PFSK-1 (cell line): ENCODE data around the gene SMARCA5.

Experiments used
- FOXP2 ChIP-seq: optimal IDR thresholded peaks from 2 replicates; pipeline ENCODE3; 2011; ENCODE audit warnings: borderline replicate concordance, control low read depth, inconsistent platforms; ENCODE audit not compliant: insufficient read depth; ENCODE audit errors: extremely low read length, extremely low read depth
- POLR2AphosphoS5 ChIP-seq: IDR thresholded peaks from 2 replicates; pipeline ENCODE4 v1.6.1; 2012; ENCODE audit warnings: low read depth, mild to moderate bottlenecking, control low read depth, low read length, moderate library complexity
- SIN3A ChIP-seq: IDR thresholded peaks from 2 replicates; pipeline ENCODE4 v1.6.1; 2012; ENCODE audit warnings: mild to moderate bottlenecking, low read length, moderate library complexity, borderline replicate concordance; ENCODE audit not compliant: insufficient read depth
- TAF1 ChIP-seq: IDR thresholded peaks from 2 replicates; pipeline ENCODE4 v1.6.1; 2012; ENCODE audit warnings: low read length, control low read depth, borderline replicate concordance; ENCODE audit not compliant: insufficient read depth
- TF ChIP-seq, protein P1 (sequence below), 2 experiments: IDR thresholded peaks; 2 replicates each; pipeline versions ENCODE4 v1.6.1 to v1.8.0; 2011 to 2012; ENCODE audit warnings: low read depth in 2 of 2, low read length in 2 of 2, control low read depth in 1 of 2, inconsistent platforms in 1 of 2, mild to moderate bottlenecking in 1 of 2, moderate library complexity in 1 of 2; ENCODE audit not compliant: insufficient read depth in 1 of 2

DNA sequence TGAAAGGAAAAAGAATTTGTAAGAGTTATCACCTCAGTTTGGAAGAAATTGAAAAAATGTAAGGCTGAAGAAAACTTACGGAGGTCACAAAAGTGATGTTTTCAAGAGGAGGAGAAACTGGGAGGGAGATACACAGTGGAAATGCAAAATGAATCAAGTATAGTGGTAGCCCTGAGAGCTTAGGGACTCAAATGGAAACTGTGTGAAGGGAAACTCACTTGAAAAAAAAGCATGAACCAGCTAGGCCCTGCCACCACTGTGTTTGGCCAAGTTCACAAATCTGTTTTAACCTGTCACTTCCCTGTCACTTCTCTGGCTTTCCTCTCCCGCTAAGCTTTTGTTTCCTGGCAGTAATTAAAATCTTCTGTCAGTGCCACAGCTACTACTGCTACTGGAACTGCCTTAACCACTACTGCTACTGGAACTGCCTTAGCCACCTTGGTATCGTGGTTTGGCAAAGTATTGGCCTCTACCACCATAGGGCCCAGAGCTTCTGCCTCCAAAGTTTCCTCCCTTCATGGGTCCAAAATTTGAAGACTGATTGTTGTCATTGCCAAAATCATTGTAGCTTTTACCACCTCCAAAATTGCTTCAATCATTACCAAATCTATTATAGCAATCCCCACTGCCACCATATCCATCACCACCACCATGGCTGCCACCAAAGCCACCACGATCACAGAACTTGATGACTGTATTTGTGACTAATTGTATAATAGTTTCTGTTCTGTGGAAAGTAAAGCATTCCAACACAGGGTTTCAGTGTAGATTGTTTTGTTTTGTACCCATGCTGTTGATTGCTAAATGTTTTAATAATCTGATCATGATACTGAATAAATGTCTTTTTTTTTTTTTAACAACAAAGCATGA lies 41.5 kb downstream of the SMARCA5 start:
- TF ChIP-seq SIN3A (no peak), POLR2AphosphoS5 (no peak), FOXP2 (no peak), TAF1 (no peak)
- TF ChIP-seq, protein P1, sequence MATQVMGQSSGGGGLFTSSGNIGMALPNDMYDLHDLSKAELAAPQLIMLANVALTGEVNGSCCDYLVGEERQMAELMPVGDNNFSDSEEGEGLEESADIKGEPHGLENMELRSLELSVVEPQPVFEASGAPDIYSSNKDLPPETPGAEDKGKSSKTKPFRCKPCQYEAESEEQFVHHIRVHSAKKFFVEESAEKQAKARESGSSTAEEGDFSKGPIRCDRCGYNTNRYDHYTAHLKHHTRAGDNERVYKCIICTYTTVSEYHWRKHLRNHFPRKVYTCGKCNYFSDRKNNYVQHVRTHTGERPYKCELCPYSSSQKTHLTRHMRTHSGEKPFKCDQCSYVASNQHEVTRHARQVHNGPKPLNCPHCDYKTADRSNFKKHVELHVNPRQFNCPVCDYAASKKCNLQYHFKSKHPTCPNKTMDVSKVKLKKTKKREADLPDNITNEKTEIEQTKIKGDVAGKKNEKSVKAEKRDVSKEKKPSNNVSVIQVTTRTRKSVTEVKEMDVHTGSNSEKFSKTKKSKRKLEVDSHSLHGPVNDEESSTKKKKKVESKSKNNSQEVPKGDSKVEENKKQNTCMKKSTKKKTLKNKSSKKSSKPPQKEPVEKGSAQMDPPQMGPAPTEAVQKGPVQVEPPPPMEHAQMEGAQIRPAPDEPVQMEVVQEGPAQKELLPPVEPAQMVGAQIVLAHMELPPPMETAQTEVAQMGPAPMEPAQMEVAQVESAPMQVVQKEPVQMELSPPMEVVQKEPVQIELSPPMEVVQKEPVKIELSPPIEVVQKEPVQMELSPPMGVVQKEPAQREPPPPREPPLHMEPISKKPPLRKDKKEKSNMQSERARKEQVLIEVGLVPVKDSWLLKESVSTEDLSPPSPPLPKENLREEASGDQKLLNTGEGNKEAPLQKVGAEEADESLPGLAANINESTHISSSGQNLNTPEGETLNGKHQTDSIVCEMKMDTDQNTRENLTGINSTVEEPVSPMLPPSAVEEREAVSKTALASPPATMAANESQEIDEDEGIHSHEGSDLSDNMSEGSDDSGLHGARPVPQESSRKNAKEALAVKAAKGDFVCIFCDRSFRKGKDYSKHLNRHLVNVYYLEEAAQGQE (IDR thresholded peaks at IDR 0.05; ENCODE audit: insufficient read depth in 1 of 2, low read depth in 2 of 2, low read length in 2 of 2), result no peak
